NB4 (cell line): ENCODE data around the gene ING3.

Experiments used
- CTCF ChIP-seq: IDR thresholded peaks from one replicate; pipeline ENCODE4 v1.5.1; 2012; ENCODE audit warnings: low read depth, low read length
- MYC ChIP-seq: IDR thresholded peaks from 2 replicates; pipeline ENCODE4 v1.6.1; 2011; ENCODE audit warnings: low read depth, low read length
- POLR2A ChIP-seq: IDR thresholded peaks from 2 replicates; pipeline ENCODE4 v1.6.1; 2011; ENCODE audit warnings: mild to moderate bottlenecking; ENCODE audit not compliant: insufficient read length; ENCODE audit errors: extremely low read depth

DNA sequence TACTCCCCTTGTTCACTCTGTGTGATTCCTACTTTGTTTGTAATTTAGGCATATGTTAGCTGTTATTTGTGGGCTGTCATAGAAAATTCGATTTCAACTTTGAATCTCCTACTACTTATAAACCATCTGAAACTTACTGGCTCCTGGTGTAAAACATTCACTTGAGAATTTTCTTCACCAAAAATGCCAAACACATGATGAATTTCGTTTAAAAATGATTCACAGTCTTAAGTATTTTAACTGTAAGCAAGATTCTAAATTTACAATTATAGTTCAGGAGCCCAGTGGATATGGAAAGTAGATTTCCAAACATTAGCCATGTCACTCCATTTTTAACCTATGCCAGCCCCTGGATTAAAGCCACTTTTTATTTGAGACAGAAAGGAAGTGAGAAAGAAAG is 41.0 kb downstream of the ING3 start:
- TF ChIP-seq POLR2A = no peak
- TF ChIP-seq CTCF = no peak
- no peak for TF ChIP-seq MYC
